Right atrium auricular region (tissue), 2 donors: ENCODE results near the gene FAM13A. TPM values are rescaled to one million over a fixed set of nuclear protein-coding genes. Genes with fewer than 3 reads are reported as not detected.

Experiments
- DNase-seq: peaks from one replicate; pipeline ENCODE4 v3.0.0-alpha.2; 2019; ENCODE audit warnings: low spot score
- H3K27ac ChIP-seq, 2 donors: fragments of 200-600 bp; sonication (generic); 1 replicate in 1 of 2; 2 replicates in 1 of 2; pipeline ENCODE4 v1.5.1; 2016 to 2019
- H3K27me3 ChIP-seq, 2 donors: fragments of 200-600 bp; sonication (generic); one replicate each; pipeline versions ENCODE4 v1.5.1 to v1.6.0; 2017 to 2019
- H3K36me3 ChIP-seq: fragments of 200-600 bp; sonication (generic); one replicate; pipeline ENCODE4 v1.5.1; 2016
- H3K4me1 ChIP-seq, 2 donors: fragments of 200-600 bp; sonication (generic); one replicate each; pipeline versions ENCODE4 v1.5.1 to v1.6.0; 2017 to 2019
- H3K4me3 ChIP-seq, 2 donors: fragments of 200-600 bp; sonication (generic); 1 replicate in 1 of 2; 2 replicates in 1 of 2; pipeline ENCODE4 v1.5.1; 2017 to 2019; ENCODE audit warnings: mild to moderate bottlenecking in 1 of 2, moderate library complexity in 1 of 2
- H3K9me3 ChIP-seq, 2 donors: fragments of 200-600 bp; sonication (generic); one replicate each; pipeline ENCODE4 v1.5.1; 2019
- total RNA-seq, 2 donors: library from RNA; depleted of rRNA; stranded (reverse); fragments of >200 nt; gene quantifications; one replicate each; pipeline ENCODE4 v1.1.0, GENCODE V29; 2016
- TF ChIP-seq, protein P1 (sequence below), 2 donors: fragments of 200-600 bp; sonication (generic); IDR thresholded peaks; one replicate each; pipeline ENCODE4 v1.5.1; 2019; ENCODE audit warnings: antibody characterized with exemption in 2 of 2

The FAM13A gene
- total RNA-seq, 2 donors from 2014 or later, result 8.1 to 13.6 TPM

DNA sequence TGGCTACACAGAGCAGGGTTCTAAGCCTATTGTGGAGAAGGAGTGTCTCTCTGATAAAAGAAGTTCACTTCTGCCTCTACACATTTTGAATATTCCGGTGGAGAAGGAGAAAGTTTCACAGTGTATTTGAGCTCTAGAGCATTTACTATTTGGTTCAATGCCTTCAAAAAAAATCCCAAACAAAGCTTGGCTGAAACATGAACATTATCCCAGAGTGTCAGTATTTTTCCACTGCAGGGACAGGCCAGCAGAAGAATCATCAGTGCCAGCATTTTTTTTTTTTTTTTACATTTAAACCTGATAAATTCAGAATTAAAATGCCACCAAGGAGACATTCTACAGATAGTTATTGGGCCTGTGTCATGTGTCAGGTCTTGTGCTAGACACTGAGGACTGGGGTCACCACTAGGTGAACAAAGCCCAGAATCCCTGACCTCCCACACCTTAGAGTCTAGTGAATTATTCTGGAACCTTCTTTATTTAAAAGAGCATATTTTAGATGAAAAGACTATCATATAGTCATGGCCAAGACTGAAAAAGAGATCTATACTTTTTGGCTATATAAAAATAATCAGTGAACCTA is 311.3 kb downstream of the FAM13A start:
- H3K4me1 ChIP-seq, result peaks cover 0 to 21% of the 10 kb centered on the region in 2 donors
- H3K27ac ChIP-seq, result peak overlapping the region; percentile 54 to 62
- no peak for DNase-seq
- H3K36me3 ChIP-seq, result peaks cover 50% of the 10 kb centered on the region
- H3K9me3 ChIP-seq, result no peaks in the 10 kb centered on the region
- H3K4me3 ChIP-seq, result no peak overlapping the region
- TF ChIP-seq, protein P1, sequence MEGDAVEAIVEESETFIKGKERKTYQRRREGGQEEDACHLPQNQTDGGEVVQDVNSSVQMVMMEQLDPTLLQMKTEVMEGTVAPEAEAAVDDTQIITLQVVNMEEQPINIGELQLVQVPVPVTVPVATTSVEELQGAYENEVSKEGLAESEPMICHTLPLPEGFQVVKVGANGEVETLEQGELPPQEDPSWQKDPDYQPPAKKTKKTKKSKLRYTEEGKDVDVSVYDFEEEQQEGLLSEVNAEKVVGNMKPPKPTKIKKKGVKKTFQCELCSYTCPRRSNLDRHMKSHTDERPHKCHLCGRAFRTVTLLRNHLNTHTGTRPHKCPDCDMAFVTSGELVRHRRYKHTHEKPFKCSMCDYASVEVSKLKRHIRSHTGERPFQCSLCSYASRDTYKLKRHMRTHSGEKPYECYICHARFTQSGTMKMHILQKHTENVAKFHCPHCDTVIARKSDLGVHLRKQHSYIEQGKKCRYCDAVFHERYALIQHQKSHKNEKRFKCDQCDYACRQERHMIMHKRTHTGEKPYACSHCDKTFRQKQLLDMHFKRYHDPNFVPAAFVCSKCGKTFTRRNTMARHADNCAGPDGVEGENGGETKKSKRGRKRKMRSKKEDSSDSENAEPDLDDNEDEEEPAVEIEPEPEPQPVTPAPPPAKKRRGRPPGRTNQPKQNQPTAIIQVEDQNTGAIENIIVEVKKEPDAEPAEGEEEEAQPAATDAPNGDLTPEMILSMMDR (IDR thresholded peaks at IDR 0.05), result no peak
- H3K27me3 ChIP-seq, result no peaks in the 10 kb centered on the region

DNA sequence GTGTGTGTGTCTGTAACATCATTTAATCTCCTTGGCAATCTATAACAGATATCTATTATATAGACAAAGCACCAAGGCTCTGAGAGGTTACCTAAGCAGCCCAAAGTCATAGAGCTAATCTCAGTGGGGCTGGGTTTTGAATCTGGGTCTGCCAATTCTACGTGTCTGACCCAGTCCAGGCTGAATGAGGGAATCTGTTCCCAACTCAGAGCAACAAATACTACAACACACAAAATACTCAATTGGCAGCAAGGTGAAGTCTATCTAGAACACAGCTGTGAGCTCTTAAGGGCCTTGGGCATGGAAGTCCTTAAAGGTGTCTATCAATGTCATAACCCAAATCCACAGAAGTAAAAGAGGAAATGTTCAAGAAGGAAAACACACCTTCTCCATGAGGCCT is 311.8 kb downstream of the FAM13A start:
- Histone ChIP-seq H3K36me3 (peaks cover 45% of the 10 kb centered on the region), H3K9me3 (no peaks in the 10 kb centered on the region), H3K4me1 (peaks cover 0 to 21% of the 10 kb centered on the region in 2 donors), H3K4me3 (no peak overlapping the region), H3K27me3 (no peaks in the 10 kb centered on the region), H3K27ac (peak overlapping the region; percentile 54 to 62)
- TF ChIP-seq, protein P1 (IDR thresholded peaks at IDR 0.05), result no peak
- no peak for DNase-seq

DNA sequence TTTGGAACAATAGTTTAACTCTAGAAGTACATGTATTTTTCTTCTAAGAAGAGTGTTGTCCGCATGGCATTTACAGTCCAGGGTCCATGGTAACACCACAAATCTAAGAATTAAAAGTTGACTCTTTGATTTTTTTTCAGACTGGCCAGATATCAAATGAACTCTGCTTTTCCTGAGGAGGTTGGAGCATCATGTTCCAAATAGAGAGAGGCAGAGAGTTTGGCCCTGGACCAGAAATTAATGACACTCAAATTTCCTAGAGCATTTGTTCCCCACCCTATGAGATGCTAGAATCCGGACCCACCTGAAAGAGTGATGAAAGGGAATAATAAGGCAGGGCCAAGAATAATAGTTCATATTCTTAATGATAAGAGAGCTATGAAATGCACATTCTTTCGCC is 312.4 kb downstream of the FAM13A start:
- Histone ChIP-seq H3K27me3 (no peaks in the 10 kb centered on the region), H3K9me3 (no peaks in the 10 kb centered on the region), H3K4me3 (no peak overlapping the region), H3K27ac (peak overlapping the region in 1 of 2 donors; percentile 62), H3K36me3 (peaks cover 39% of the 10 kb centered on the region), H3K4me1 (peaks cover 0 to 21% of the 10 kb centered on the region in 2 donors)
- no peak for DNase-seq
- TF ChIP-seq, protein P1 (IDR thresholded peaks at IDR 0.05), result no peak

DNA sequence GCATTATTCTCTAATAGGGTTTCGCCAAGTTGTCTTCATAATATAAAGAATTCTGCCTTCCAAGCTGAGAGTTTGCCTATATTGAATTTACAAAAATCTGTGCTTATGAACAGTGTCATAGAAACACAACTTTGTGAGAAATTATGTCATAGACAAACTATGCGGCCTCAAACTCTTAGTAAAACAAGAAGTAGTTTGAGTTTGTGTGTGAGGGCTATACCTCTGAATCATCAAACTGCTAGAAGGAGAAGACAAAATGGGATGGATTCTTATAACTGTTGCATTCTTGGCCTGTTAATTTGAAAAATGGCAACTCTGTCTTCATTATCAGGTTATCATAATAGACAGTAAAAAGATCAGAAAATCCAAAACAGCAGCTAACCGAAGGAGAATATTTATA is 313.3 kb downstream of the FAM13A start:
- DNase-seq, result no peak
- Histone ChIP-seq H3K4me3 (no peak overlapping the region), H3K36me3 (peaks cover 32% of the 10 kb centered on the region), H3K27me3 (no peaks in the 10 kb centered on the region), H3K9me3 (no peaks in the 10 kb centered on the region), H3K27ac (no peak overlapping the region), H3K4me1 (peaks cover 0 to 21% of the 10 kb centered on the region in 2 donors)
- TF ChIP-seq, protein P1 (IDR thresholded peaks at IDR 0.05), result no peak

DNA sequence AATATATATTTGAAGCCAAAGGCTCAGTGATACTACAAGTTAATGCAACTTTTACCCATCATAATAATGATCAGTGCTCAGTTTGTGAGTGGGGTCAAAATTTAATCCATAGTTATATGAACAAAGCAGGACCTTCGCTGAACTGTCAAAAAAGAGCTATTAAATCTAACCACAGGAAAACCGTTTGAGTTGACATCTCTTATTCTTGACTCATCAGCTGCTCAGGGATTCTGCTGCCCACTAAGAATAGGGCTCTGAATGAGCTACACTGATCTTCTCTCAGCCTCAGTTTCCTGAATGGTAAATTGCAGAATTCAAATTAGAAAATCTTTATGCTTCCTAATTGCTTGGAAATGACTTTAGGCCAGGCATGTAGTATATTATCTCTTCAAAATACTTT is 314.4 kb downstream of the FAM13A start:
- Histone ChIP-seq H3K4me3 (no peak overlapping the region), H3K36me3 (peaks cover 31% of the 10 kb centered on the region), H3K27ac (no peak overlapping the region), H3K27me3 (no peaks in the 10 kb centered on the region), H3K4me1 (peaks cover 0 to 24% of the 10 kb centered on the region in 2 donors), H3K9me3 (no peaks in the 10 kb centered on the region)
- TF ChIP-seq, protein P1 (IDR thresholded peaks at IDR 0.05), result no peak
- no peak for DNase-seq

DNA sequence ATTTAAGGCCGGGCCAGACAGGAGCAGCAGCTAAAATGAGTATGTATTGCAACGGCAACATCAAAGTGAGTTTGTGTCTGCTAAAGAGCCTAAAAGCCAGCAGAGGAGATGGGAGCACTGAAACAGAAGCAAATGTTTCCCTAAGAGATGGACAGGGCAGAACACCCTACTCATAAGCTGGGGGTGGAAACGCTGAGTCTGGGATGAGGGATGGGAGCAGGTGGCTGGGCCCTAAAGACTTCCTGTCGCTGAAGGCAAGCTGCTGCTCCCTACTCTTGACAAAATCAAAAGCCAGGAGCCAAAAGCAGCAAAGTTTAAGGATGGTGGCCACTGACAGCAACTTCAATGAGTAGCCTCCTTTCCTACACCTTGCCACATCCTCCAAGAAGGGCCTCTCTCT is 318.8 kb downstream of the FAM13A start:
- peaks cover 21% of the 10 kb centered on the region for H3K36me3 ChIP-seq
- peaks cover 0 to 32% of the 10 kb centered on the region in 2 donors for H3K4me1 ChIP-seq
- no peak overlapping the region for H3K27ac ChIP-seq
- H3K9me3 ChIP-seq, result no peaks in the 10 kb centered on the region
- no peak for DNase-seq
- H3K27me3 ChIP-seq, result no peaks in the 10 kb centered on the region
- TF ChIP-seq, protein P1 (IDR thresholded peaks at IDR 0.05), result no peak
- H3K4me3 ChIP-seq, result no peak overlapping the region
